Measurements from ENCODE around the gene AP4B1. TPM values are rescaled to one million over a fixed set of nuclear protein-coding genes. Genes with fewer than 3 reads are reported as not detected.

The AP4B1 gene
- total RNA-seq, 3 donors from 2014 or later (not counting 1 experiment from before 2014, with no cell fraction given): 64.0 to 78.7 (median 77.6) TPM

GRCh38 chr1:113895098-113895497 is 9.5 kb downstream of the AP4B1 start:
- Histone ChIP-seq H3K9me3 (ENCODE audit: control insufficient read depth, insufficient read depth, low read length) (no peaks in the 10 kb centered on the region), H3K27me3 (ENCODE audit: control insufficient read depth, insufficient read depth, low read length) (no peaks in the 10 kb centered on the region), H3K27ac (ENCODE audit: low read length) (no peak overlapping the region), H3K36me3 (ENCODE audit: control insufficient read depth, insufficient read depth, low read length) (peaks cover 63% of the 10 kb centered on the region), H3K4me1 (ENCODE audit: control insufficient read depth, insufficient read depth, low read length) (no peaks in the 10 kb centered on the region), H3K4me3 (ENCODE audit: low read length) (no peak overlapping the region)
- no peak for ATAC-seq
- peak overlapping the region; percentile 67 to 68 for H3K27ac Mint-ChIP-seq
- intact Hi-C loops (cut with micrococcal nuclease): no loop called here
- H3K4me3 Mint-ChIP-seq: no peak overlapping the region
- no peak for TF ChIP-seq CTCF (IDR thresholded peaks at IDR 0.05)
- WGBS (ENCODE audit: insufficient coverage): 96% methylated on average over 6 of the region's 6 CpGs
- no peak for DNase-seq
- peaks cover 41 to 42% of the 10 kb centered on the region in 2 donors for H3K4me1 Mint-ChIP-seq
- no peaks in the 10 kb centered on the region for H3K27me3 Mint-ChIP-seq (ENCODE audit: low read depth in 2 of 2)
- peaks cover 47% of the 10 kb centered on the region for H3K36me3 Mint-ChIP-seq
- no peaks in the 10 kb centered on the region for H3K9me3 Mint-ChIP-seq

DNA sequence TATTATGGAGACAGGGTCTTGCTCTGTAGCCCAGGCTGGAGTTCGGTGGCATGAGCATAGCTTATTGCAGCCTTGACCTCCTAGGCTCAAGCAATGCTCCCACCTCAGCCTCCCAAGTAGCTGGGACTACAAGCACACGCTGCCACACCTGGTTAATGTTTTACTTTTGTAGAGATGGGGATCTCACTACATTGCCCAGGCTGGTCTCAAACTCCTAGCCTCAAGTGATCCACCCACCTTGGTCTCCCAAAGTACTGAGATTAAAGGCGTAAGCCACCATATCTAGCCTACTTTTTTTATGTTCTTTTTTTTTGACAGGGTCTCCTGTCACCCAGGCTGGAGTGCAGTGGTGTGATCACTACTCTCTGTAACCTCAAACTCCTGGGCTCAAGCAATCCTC is 11.3 kb downstream of the AP4B1 start:
- peaks cover 28% of the 10 kb centered on the region for H3K36me3 Mint-ChIP-seq
- H3K36me3 ChIP-seq (ENCODE audit: control insufficient read depth, insufficient read depth, low read length): peaks cover 46% of the 10 kb centered on the region
- WGBS (ENCODE audit: insufficient coverage): 97% methylated on average over 3 of the region's 3 CpGs
- no peaks in the 10 kb centered on the region for H3K27me3 Mint-ChIP-seq (ENCODE audit: low read depth in 2 of 2)
- no peak overlapping the region for H3K4me3 Mint-ChIP-seq
- DNase-seq (no peak), ATAC-seq (no peak)
- no peaks in the 10 kb centered on the region for H3K27me3 ChIP-seq (ENCODE audit: control insufficient read depth, insufficient read depth, low read length)
- H3K9me3 Mint-ChIP-seq: no peaks in the 10 kb centered on the region
- H3K4me1 ChIP-seq (ENCODE audit: control insufficient read depth, insufficient read depth, low read length): no peaks in the 10 kb centered on the region
- no peak for TF ChIP-seq CTCF (IDR thresholded peaks at IDR 0.05)
- H3K4me1 Mint-ChIP-seq: peaks cover 25 to 32% of the 10 kb centered on the region in 2 donors
- H3K27ac Mint-ChIP-seq: peak overlapping the region; percentile 67 to 68
- intact Hi-C loops (cut with micrococcal nuclease): no loop called here
- H3K27ac ChIP-seq (ENCODE audit: low read length): no peak overlapping the region
- no peaks in the 10 kb centered on the region for H3K9me3 ChIP-seq (ENCODE audit: control insufficient read depth, insufficient read depth, low read length)
- H3K4me3 ChIP-seq (ENCODE audit: low read length): no peak overlapping the region

GRCh38 chr1:113891631-113892220 is 12.9 kb downstream of the AP4B1 start:
- DNase-seq: no peak
- Histone ChIP-seq H3K4me3 (ENCODE audit: low read length) (no peak overlapping the region), H3K27ac (ENCODE audit: low read length) (no peak overlapping the region), H3K27me3 (ENCODE audit: control insufficient read depth, insufficient read depth, low read length) (no peaks in the 10 kb centered on the region), H3K36me3 (ENCODE audit: control insufficient read depth, insufficient read depth, low read length) (peaks cover 33% of the 10 kb centered on the region), H3K4me1 (ENCODE audit: control insufficient read depth, insufficient read depth, low read length) (no peaks in the 10 kb centered on the region), H3K9me3 (ENCODE audit: control insufficient read depth, insufficient read depth, low read length) (no peaks in the 10 kb centered on the region)
- ATAC-seq: no peak
- peaks cover 19% of the 10 kb centered on the region for H3K36me3 Mint-ChIP-seq
- TF ChIP-seq CTCF (IDR thresholded peaks at IDR 0.05): no peak
- intact Hi-C loops (cut with micrococcal nuclease): no loop called here
- H3K4me3 Mint-ChIP-seq: no peak overlapping the region
- H3K9me3 Mint-ChIP-seq: no peaks in the 10 kb centered on the region
- peak overlapping the region in 1 of 2 donors; percentile 16 for H3K27ac Mint-ChIP-seq
- H3K4me1 Mint-ChIP-seq: peaks cover 13 to 26% of the 10 kb centered on the region in 2 donors
- 96% methylated on average over 11 of the region's 11 CpGs for WGBS (ENCODE audit: insufficient coverage)
- no peaks in the 10 kb centered on the region for H3K27me3 Mint-ChIP-seq (ENCODE audit: low read depth in 2 of 2)

DNA sequence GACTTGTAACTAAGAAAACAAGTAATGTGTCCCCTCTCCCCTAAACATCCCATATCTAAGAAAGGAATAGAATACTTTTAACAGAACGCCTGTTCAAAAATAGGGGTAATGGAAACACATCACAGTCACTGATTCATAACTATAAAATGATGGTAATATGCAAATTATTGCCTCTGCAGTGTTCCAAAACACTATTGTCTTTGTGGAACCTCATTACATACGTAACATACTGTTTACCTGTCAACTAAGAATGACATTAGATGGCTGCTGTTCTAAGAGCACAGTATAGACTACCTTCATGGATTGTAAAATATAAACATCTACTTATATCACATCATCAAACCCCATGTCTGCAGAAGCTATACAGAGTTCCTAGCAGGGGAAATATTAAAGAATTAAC is 13.8 kb downstream of the AP4B1 start:
- Mint-ChIP-seq H3K9me3 (no peaks in the 10 kb centered on the region), H3K27ac (peak overlapping the region; percentile 43 to 71), H3K4me1 (peaks cover 13 to 26% of the 10 kb centered on the region in 2 donors), H3K36me3 (peaks cover 16% of the 10 kb centered on the region), H3K27me3 (ENCODE audit: low read depth in 2 of 2) (no peaks in the 10 kb centered on the region), H3K4me3 (no peak overlapping the region)
- Histone ChIP-seq H3K4me3 (ENCODE audit: low read length) (no peak overlapping the region), H3K27me3 (ENCODE audit: control insufficient read depth, insufficient read depth, low read length) (no peaks in the 10 kb centered on the region), H3K27ac (ENCODE audit: low read length) (no peak overlapping the region), H3K36me3 (ENCODE audit: control insufficient read depth, insufficient read depth, low read length) (peaks cover 25% of the 10 kb centered on the region), H3K9me3 (ENCODE audit: control insufficient read depth, insufficient read depth, low read length) (no peaks in the 10 kb centered on the region), H3K4me1 (ENCODE audit: control insufficient read depth, insufficient read depth, low read length) (no peaks in the 10 kb centered on the region)
- intact Hi-C loops (cut with micrococcal nuclease): no loop called here
- no peak for DNase-seq
- TF ChIP-seq CTCF (IDR thresholded peaks at IDR 0.05): no peak
- no CpG with 5 or more reads among the region's 2 CpGs for WGBS (ENCODE audit: insufficient coverage)
- ATAC-seq: no peak
